ENCODE measurements around the gene STRN.
A peak's percentile ranks its signal among the peaks of the same experiment; 100 is the strongest.
"Not testable (repeated sequence)": the region's sequence is repeated elsewhere in the genome, so short reads cannot be mapped to it uniquely, and the experiment has no call there.

The STRN gene, protein sequence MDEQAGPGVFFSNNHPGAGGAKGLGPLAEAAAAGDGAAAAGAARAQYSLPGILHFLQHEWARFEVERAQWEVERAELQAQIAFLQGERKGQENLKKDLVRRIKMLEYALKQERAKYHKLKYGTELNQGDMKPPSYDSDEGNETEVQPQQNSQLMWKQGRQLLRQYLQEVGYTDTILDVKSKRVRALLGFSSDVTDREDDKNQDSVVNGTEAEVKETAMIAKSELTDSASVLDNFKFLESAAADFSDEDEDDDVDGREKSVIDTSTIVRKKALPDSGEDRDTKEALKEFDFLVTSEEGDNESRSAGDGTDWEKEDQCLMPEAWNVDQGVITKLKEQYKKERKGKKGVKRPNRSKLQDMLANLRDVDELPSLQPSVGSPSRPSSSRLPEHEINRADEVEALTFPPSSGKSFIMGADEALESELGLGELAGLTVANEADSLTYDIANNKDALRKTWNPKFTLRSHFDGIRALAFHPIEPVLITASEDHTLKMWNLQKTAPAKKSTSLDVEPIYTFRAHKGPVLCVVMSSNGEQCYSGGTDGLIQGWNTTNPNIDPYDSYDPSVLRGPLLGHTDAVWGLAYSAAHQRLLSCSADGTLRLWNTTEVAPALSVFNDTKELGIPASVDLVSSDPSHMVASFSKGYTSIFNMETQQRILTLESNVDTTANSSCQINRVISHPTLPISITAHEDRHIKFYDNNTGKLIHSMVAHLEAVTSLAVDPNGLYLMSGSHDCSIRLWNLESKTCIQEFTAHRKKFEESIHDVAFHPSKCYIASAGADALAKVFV

DNA sequence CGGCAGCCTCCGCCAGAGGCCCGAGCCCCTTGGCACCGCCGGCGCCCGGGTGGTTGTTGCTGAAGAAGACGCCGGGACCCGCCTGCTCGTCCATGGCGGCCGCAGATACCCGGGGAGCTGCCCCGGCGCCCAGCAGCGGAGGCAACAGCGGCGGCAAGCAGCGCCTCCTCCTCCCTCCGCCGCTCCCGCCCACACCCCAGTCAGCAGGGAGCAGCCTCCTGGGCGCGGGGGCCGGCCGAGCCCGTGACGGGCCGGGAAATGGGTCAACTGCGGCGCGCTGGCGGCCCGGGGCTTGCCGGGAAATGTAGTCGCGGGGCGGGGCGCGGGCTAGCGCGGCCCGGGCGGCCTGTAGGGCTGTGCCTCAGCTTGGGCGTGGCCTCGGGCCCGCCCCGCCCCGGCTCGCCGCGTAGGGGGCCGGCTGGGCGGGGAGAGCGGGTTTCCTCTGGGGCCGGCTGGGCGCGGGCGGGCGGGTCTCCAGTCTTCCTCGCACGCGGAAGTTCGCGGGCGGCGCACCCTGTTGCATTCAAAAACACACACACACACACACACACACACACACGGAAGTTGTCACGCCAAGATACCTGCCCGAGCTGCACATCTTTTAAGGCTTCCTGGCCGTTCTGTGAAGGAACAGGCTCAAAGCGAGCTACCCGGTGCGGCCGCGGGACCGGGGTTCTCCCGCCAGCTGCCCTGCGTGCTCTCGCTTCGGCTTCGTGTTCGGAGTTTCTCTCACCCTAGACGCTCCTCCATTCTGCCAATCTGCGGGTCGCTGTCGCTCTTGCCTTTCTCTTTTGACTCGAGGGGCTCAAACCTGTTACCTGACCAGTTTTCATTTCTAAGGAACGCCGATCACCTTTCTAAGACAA lies at the start of gene STRN:
TSS of gene STRN (minus strand) at position 167 of the 866 bp plus-strand sequence. CDS start at position 94, 73 bp downstream.
- DNase-seq (ENCODE audit: low spot score) = peak; percentile 95

DNA sequence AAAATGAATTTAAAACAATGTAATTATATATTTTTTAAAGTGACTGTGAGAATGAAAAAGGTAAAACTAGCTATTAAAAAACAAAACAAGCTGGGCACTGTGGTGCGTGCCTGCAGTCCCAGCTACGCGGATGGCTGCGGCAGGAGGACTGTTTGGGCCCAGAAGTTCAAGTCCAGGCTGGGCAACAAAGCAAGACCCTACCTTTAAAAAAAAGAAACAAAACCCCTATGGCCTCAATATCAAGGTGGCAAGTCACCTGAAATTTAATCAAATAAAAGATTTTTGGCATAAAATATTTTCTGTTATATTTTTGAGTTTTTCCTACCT lies 46.9 kb upstream of the STRN start:
- no peak for DNase-seq (ENCODE audit: low spot score)

DNA sequence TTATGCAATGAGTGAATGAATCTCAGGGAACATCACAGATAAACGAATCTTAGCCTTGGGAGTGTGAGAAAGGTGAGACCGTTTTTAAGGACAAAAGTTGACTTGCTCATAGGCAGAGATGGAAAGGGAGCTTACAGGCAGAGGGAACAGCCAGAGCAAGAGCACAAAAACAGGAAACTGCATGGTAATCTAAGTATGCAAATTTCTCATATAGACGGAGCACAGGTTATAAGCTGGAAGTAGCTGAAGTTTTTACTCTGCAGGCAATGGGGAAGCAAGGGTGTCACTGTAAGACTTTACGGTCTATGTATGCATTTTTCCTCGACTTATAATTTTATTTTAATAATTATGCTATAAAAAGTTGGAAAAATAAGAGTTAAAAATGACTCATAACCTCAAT lies 44.8 kb upstream of the STRN start:
- DNase-seq (ENCODE audit: low spot score) = no peak

DNA sequence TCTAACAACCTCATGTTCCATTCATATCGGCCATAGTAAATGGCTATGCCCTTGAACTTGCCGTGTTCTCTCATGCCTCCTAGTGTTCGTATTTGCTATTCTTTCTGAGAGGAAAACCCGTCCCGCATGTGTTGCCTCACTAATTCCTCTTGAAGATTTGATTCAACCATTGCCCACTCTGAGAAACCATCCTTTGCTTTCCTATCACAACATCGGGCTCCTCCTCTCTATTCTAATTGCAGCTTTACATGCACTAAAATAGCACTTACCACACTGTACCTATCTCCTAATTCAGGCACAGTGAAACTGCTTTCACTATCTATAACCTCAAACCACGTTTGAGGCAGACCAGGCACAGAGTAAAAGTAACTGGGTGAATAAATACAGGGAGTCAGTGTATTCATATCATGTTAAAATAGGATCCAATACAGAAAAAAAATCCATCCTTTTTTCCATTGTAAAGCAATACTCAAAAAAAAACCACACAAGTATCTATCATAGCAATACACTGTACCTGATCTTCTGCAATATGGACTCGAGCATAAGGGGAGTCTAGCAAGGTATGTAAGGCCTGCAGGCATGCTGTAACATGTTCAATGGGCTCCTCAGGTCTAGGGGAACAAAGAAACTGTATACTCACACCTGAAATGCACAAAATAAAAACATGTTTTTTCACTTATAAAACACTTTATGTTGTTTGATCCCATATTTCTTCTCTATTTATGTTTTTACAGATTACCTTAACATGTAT lies 39.0 kb upstream of the STRN start:
- DNase-seq (ENCODE audit: low spot score) = no peak

- DNase-seq (ENCODE audit: low spot score) = no peak
These were observed 34.7 kb upstream of the STRN start for GRCh38 chr2:37000988-37001556.

GRCh38 chr2:37000318-37000717 lies 34.0 kb upstream of the STRN start:
- peak; percentile 4 for DNase-seq (ENCODE audit: low spot score)

- not testable (repeated sequence) for DNase-seq (ENCODE audit: low spot score)
These were observed 33.1 kb upstream of the STRN start for GRCh38 chr2:36999416-36999815.

DNA sequence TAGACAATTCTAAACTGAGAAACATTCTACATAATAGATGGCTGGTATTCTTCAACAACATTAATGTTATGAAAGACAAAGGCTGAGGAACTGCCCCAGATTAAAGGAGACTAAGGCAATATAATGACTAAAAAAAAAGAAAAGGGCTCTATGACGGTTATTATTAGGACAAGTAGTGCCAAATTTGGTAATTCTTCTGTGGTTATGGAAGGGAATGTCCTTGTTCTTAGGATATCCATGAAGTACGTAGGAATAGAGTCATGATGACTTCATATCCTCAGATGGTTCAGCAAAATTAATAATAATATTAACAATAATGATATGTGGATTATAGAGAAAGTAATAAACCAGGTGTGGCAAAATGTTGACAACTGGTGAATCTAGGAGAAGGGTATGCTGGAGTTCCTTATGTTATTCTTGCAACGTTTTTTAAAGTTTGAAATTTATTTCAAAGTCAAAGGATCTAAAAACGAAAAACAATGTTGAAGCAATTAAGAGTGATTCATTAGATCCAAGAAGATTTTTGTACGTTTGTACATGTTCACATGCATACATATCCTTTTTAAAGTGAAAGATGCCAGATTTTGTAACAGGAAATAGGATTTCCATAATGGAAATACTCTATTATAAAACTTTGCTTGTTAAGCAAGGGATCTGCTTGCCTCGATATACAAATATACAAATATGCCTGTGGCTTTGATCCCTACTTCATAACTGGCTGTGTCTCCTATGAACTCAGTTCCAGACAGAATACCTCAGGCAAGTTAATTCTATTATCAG lies 27.7 kb upstream of the STRN start:
- no peak for DNase-seq (ENCODE audit: low spot score)

- DNase-seq (ENCODE audit: low spot score) = no peak
These were observed 21.7 kb upstream of the STRN start for GRCh38 chr2:36988008-36988407.

DNA sequence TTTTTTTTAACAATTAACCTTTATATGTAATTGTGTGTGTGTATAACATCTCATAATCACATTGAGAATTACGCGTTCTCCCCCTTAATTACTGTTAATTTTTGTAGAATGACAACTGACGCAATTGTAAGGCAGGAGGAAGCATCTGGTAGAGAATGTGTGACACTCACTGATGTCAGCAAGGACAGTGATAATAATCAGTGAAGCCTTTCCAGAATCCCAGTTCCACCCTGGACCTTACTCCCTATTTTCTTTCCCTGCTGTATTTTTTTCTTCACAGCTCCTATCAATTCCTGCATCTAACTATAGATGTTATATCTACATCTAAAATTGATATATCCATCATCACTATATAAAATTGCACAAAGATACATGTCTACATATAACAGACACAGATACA lies 16.1 kb upstream of the STRN start:
- no peak for DNase-seq (ENCODE audit: low spot score)

- DNase-seq (ENCODE audit: low spot score) = no peak
These were observed 15.6 kb upstream of the STRN start for GRCh38 chr2:36981911-36982310.

GRCh38 chr2:36979007-36979406 lies 12.7 kb upstream of the STRN start:
- not testable (repeated sequence) for DNase-seq (ENCODE audit: low spot score)

DNA sequence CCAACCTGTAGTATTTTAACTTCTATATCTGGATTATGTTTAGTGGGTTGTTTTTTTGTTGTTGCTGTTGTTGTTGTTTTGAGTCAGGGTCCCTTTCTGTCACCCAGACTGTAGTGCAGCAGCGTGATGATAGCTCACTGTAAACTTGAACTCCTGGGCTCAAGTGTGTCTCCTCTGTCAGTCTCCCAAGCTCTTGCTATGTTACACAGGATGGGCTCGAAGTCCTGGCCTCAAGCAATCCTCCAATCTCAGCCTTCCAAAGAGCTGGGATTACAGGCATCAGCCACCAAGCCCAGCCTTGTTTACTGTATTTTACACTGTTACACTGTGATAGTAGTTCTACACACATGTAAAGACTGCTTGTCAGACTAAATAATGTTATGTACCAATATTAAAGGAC lies 9.7 kb upstream of the STRN start:
- no peak for DNase-seq (ENCODE audit: low spot score)

GRCh38 chr2:36975306-36975705 lies 9.0 kb upstream of the STRN start:
- no peak for DNase-seq (ENCODE audit: low spot score)

GRCh38 chr2:36973320-36973719 lies 7.0 kb upstream of the STRN start:
- DNase-seq (ENCODE audit: low spot score) = no peak

GRCh38 chr2:36971990-36972389 lies 5.7 kb upstream of the STRN start:
- no peak for DNase-seq (ENCODE audit: low spot score)

- DNase-seq (ENCODE audit: low spot score) = no peak
These were observed 1.0 kb upstream of the STRN start for GRCh38 chr2:36967236-36967876.

- DNase-seq (ENCODE audit: low spot score) = peak; percentile 19
These were observed 476 bp downstream of the STRN start for GRCh38 chr2:36965751-36966369.

- no peak for DNase-seq (ENCODE audit: low spot score)
These were observed 1.1 kb downstream of the STRN start for GRCh38 chr2:36965206-36965605.

All from hepatic stellate cell (primary cell).